ENCODE results near the gene ABAT.

Gene ABAT

GRCh38 chr16:8818504-8819270 lies 144.3 kb downstream of the ABAT start:
- DNase-seq (ENCODE audit: low read depth in 2 of 2): no peak

- no peak for DNase-seq (ENCODE audit: low read depth in 2 of 2)
Observed at GRCh38 chr16:8819411-8820034, 145.1 kb downstream of the ABAT start.

- DNase-seq (ENCODE audit: low read depth in 2 of 2): no peak
Observed at GRCh38 chr16:8822403-8822802, 148.0 kb downstream of the ABAT start.

DNA sequence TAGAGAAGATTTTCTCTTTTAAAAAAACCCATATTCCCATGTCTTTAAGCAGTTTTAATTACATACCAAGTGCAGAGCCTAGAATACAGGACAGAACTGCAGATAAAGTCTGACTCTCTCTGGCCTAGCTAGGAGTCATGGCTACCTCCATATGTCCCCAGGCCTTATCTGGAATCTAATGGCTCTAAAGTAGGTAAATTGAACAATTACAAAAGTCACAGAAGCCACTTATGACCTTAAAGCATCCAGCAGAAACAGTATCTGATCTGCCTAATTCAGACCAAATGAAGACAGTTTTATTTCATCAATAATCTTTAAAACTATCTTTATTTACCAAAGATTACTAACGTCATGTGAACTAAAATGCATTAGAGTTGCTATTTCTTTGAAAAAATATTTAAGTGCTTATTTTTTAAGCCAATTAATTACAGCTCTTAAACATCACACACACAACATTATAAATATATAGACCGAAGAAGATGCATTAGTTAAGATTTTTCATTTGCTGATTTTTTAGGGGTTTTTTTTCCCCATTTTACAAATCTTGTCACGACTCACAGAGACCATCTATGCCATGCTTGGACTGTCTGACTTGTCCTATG lies 152.0 kb downstream of the ABAT start:
- no peak for DNase-seq (ENCODE audit: low read depth in 2 of 2)

DNA sequence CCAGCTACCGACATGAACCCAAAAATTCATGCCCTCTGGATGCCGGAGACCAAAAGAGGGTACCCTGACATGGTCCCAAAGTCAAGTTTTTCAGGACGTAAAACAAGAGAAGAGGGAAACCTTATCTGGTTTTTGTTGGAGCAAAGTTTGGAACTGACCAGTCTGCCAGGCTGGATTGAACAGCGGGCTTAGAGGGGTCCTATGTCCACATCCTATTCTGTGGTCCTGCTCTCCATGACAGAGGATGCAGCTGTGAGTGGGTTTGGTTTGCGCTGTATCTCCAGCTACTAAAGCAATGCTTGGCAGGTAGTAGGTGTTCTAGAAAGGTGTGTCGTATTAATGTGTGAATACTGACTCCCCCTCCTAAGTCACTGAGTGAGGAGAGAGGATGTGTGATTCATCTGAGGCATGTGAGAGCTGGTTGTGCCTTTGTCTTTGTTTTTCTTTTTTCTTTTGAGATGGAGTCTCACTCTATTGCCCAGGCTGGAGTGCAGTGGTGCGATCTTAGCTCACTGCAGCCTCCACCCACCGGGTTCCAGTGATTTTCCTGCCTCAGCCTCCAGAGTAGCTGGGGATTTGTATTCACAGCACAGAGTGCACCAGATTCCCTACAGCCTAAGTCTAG lies 154.2 kb downstream of the ABAT start:
- DNase-seq (ENCODE audit: low read depth in 2 of 2): no peak

DNA sequence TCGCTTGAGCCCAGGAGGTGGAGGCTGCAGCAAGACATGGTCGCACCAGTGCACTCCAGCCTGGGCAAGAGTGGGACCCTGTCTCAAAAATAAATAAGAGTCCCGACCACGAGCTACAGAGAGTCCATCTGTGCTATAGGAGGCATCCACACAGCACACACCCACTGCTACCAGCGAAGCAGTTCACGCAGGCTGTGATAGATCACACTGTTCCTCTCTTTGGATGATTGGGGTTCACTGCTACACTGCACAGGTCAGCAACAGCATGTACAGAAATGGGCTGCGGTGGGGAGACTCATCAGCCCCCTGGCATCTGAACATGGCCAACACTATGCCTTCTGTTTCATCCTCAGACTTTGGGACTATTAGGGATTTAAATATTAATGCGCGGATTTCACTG lies 157.0 kb downstream of the ABAT start:
- DNase-seq (ENCODE audit: low read depth in 2 of 2): no peak

DNA sequence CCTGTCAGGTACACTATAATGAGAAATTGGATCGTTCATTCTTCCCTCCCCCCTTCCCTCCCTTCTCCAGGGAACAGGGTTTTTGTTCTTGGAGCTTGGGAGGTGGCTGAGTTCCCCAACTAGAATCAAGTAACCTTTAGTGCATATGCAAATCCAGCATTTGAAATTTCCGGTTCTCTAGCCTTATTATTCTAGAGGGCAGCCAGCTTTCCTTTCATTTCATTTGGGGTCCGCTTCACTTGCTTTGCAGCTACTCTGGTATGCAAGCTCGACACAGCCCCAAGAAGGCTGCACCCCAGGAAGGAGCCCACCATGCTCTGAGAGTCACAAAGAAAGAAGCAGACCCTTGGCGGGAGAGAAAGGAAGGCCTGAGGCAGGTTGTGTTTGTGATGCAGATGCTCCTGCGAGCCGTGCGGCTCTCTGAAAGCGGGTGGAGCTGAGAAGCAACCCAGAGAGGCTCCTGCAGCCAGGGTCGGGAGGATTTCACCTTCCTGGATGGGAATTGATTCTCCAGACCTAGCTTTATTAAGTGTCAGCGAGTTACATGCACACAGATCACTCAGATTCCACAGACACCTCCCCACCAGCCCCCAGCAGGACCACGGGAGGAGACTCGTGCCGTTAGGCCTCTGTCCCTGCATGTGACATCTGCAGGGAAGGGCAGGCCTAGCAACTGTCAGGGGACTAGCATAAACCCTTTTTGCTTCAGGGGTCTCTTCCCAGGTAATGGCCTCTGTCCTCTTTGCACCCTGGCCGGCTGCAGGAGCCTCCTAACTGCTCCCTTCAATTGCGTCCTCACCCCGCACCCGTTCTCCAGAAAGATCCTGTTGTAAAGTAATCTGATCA lies 157.7 kb downstream of the ABAT start:
- DNase-seq (ENCODE audit: low read depth in 2 of 2): no peak

DNA sequence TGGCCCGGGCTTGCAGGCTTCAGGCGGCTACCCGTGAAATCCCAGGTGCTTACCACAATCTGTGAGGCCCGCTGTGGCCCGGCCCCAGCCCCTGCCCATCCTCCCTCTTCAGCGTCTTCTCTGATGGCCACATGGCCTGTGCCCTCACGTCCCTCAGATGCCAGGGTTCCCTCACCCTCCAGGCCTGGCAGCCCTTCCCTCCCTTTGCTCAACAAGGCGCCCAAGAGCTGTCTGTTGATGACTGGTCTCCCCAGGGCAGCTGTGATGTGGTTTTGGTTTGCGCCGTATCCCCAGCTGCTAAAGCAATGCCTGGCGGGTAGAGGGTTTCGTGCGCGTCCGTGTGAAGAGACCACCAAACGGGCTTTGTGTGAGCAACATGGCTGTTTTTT lies 158.3 kb downstream of the ABAT start:
- no peak for DNase-seq (ENCODE audit: low read depth in 2 of 2)
